ENCODE measurements around the gene TCP11.

The TCP11 gene

DNA sequence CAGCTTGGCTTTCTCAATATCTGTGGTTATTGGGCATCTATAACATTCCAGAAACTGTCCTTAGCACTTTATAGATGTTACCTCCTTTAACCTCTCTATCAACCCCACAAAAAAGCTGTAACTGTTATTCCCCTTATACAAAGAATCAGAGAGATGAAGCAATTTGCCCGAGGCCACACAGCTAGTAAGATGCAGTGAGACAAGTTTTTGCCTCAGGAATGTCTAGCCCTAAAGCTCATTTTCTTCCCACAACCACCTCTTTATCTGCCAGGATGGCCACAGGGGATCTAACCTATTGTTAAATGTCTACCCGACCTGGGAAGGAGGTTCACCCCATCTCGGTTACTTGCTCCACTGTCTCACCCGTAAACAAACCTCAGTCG, 31.9 kb upstream of the TCP11 start:
- no peak for DNase-seq (ENCODE audit: low read depth)

DNA sequence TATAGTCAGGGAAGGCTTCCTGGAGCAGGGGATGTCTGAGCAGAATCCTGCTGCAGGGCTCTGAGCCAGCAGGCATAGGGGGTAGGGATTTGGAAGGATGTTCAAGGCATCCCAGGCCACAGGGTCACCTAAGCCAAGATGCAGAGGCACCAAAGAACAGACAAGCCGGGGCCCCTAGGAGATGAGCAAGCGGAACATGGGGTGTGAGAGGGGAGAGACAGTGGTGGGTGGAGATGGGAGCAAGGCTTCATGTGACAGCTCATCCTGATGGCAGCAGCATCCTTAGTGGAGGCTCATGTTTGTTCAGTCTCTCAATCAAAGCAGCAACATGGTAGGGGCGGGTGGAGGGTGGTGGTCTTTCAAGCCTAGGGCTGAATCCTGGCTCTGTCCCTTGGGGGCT, 29.8 kb upstream of the TCP11 start:
- DNase-seq (ENCODE audit: low read depth), result no peak

DNA sequence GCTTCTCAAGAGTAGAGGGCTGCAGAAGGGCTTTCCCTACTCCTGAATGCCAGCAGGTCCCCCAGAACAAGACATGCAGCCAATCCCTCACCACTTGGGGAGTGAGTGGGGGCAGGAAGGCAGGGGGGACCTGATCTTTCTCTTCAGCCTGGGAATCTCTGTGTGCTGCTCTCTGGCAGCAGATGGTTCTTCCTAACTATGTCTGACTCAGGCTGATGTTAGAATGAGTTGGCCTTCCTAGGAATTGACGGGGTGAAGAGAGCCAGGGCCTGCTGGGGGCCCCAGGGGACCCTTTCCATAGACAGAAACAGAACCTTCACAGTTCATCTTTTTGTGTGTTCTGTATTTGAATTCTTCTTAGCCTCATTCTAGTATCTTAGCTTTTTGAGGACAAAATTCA, 29.0 kb upstream of the TCP11 start:
- DNase-seq (ENCODE audit: low read depth), result no peak

DNA sequence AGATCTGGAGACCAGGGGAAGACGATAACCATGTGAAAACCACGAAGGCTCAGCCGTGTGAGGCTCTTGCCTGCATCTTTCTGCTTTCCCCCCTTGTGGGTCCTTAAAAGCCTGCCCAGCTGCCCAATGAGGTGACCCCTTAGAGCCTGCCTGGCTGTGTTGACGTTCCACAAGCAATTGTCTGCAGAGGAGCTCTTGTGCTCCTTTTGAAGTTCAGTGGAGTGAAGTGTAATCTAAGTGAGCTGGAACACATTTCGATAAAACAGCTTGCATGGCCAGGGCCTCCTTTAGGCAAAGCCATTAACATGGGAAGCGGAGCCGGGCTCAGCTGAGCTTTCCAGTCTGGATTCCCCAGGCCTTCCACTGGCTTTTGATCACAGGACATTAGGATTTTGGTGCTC, 27.3 kb upstream of the TCP11 start:
- no peak for DNase-seq (ENCODE audit: low read depth)

DNA sequence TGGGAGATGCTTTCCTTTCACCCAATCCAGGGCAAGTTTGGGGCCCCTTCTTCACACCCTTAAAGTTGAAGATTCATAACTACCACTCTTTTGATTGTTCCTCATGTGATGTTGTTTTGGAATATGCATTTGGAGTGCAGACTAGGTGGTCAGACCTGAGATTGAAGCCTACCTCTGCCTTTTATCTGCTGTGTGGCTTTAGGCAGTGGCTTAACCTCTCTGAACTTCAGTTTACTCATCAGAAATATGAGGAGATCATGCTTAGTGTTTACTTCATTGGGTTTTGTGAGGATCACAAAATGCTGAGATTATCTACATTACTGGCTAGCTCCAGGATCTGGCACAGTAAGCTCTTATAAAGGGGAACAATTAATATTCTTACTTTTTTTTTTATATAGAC, 26.4 kb upstream of the TCP11 start:
- DNase-seq (ENCODE audit: low read depth), result no peak

DNA sequence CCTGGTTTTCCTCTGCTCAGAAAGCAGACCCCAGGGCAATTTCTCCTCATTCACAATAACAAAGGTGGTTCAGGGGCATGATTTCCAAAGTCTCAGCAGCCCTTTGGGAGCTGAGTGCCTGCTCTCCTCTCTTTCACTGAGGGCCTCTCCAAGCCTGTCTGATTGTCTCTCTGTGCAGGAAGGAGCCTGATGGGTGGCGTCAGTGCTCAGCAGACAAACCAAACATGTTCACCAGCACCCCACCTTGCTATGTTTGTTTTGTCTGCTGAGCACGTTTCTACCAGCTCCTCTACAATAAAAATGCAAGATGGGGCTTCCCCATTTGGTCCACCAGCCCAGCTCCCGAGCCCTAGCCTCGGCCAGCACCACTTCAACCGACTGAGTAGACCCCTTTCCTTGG, 25.4 kb upstream of the TCP11 start:
- no peak for DNase-seq (ENCODE audit: low read depth)

DNA sequence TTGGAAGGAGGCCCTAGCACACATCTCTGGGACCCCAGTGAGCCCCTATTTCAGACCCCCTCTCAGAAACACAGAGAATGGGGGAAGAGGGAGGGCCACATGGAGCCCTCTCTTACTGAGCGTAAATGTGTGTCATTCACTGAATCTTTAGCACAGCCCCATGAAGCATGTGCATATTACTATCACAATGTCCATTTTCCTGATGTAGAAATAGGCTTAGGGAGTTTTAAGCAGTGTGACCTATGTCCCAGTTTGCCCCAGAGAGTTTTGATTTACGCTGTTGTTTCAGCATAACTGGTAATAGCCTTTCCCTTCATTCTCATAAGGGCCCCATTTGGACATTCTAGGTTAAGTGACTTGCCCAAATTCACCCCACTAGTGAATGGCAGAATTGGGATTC, 25.0 kb upstream of the TCP11 start:
- DNase-seq (ENCODE audit: low read depth), result no peak

DNA sequence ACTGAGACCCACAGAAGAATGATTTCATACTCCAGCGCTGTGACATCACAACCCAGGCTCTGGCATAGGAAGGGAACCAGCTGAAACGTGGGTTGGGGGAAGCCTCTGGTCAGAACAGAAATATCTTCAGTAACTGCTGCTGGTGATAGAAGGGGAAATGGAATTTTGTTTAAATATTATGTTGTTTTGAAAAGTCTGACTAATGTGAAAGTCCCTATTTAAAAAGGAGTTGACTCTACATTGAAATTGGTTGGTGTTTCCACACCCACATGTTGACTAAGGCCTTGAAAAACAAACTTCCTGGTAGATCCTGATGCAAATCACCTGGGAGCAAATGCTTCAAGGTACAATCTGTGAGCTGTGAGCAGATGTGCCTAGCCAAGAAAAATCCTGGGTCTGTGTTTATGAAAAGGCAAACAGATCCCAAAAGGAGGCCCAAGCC, 24.5 kb upstream of the TCP11 start:
- DNase-seq (ENCODE audit: low read depth), result no peak

DNA sequence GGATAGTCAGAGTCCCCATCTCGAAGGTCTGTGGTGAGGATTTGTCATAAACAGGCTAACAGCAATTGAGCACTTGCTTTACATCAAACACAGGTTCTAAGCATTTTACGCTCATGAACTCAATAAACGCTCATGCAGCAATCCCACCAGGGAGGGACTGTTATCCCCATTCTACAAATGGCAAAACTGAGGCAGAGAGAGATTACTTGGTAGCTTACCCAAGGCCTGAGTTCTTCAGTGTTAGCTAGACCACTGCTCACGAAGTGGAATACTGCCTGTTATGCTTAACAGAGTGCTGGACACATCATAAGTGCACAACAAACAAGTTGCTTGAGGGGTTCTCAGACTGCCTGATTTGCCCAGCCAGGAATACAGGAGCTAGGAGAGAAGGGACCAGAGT, 23.7 kb upstream of the TCP11 start:
- no peak for DNase-seq (ENCODE audit: low read depth)

DNA sequence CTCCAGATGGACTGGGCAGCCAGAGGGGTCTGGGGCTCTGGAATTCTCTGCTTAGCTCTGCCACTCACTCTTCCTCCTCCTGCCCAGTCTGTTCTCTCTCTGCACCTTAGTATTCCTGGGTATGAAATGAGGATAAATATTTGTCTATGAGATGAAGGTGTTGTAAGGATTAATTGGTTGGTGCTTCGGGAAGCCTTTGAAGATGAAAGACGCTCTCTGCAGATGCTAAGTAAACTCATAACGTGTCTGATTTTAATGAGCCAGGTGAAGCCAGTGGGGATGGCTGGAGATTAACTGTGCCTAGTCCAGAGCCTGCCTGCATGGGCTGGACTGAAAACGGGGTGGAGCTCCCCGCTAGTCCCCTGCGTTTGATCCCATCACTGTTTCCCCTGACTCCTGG, 23.1 kb upstream of the TCP11 start:
- DNase-seq (ENCODE audit: low read depth), result no peak

DNA sequence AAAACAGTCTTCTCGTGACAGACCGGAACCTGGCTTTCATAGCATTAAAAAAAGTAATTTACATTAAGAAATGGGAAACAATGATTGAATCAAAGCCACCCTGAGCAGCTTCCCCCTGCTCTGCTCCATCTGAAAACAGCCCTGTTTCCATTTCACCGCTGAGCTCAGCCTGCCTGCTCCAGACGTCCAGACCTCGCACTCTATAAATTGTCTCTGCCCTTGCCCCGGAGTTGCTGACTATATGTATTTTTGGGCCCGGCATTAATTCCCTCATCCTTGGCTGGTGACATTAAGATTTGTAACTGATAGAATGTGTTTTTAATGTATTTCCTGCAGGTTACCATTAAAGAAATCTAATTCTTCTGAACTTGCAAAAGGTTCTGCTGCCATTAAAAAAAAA, 22.7 kb upstream of the TCP11 start:
- DNase-seq (ENCODE audit: low read depth), result no peak

DNA sequence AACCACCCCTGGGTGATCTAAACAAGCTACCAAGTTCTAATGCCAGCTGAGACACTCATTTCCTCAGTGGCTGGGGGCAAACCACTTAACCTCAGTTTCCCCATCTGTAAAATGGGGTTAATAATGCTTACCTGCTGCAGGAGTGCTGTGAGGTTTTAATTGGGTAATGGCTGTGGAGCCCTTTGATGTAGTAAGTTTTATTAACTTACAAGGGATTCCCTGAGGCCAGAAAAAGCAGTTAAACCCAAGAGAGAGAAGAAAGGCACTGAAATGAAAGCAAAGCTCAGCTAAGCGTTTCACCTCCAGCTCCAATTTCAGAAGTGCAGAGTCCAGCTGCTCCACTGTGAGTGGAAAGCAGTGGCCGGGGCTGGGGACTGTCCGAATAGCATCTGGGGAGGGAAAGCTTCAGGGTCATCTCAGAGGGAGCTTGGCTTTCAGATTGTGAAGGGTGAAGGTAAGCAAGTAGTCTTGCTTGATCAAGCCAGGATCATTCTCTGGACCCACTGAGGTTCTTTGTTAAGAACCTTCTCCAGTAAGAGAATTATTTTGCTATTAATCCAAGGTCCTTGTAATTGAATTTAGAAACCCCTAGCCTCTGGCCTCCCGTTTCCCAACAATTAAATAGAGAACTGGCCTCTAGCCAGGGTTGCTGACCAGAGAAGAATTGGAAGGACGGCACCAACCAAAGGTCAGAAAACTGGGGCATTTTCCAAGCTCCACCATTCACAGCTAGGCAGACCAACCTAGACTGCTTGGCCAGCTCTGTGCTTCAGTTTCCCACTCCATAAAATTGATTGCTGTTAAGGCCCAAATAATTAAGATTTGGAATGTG, 20.9 kb upstream of the TCP11 start:
- DNase-seq (ENCODE audit: low read depth), result no peak

DNA sequence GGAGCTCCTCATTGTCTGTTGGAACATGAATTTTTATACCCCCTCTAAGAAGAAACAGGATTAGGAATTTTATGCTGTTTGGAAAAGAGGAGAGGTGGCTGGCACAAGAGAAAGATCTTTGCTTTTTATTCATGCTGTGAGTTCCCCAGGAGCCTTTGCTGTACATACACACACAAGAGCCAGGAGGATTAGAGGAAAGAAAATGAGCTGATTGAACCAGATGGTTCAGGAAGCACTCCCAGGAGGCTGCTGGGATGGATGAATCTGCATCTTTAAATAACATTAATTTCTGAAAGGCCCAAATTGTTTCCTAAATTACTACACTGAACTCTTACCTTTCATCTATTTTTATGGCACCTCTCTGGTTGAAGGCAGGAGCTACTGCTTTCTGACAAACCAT, 20.1 kb upstream of the TCP11 start:
- no peak for DNase-seq (ENCODE audit: low read depth)

DNA sequence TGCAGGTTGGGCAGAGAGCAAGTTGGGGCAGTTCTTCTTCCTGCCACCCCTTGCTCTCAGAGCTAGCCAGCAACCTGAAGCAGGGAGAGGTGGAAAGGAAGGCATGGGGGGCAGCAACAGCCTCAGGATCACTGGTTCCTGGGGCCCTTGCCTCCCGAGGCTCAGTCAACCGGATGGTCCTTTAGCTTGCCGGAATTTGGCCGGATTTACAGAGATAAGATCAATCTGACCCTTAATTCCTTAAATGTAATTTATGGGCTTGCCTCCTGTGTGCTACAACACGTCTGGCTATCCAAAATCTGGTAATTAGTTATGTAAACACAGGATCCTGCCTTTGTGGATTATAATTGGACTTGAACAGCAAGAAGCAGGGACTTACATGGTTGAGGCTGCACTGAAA, 19.5 kb upstream of the TCP11 start:
- no peak for DNase-seq (ENCODE audit: low read depth)

DNA sequence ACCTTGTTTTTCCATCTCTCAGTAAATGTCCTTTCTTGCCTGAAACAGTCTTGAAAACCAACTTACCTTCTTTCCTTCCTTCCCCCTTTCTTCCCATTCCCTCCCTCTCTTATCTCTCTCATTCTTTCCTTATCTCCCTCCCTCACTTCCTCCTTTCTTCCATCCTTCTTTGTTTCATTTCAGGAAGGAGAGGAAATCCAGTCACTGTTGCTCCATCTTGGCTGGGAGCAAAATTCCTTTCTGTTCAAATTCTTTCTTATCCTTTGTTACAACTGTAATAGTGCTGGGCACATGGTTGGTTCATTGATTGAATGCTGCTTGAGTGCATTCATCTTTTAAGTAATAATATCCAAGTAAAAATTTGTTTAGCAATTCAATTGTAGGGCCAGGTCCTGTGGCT, 17.4 kb upstream of the TCP11 start:
- DNase-seq (ENCODE audit: low read depth), result no peak

DNA sequence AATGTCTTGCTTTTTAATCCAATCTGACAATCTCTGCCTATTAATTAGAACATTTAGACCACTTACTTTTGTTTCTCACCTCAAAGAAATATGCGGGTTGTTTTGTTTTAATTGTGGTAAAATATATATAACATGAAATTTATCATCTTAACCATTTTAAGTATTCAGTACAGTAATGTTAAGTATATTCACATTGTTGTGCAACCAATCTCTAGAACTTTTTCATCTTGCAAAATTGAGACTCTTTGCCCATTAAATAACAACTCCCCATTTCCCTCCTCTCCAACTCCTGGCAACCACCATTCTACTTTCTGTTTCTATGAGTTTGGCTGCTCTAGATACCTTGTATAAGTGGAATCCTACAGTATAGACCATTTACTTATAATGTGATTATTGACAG, 13.8 kb upstream of the TCP11 start:
- no peak for DNase-seq (ENCODE audit: low read depth)

DNA sequence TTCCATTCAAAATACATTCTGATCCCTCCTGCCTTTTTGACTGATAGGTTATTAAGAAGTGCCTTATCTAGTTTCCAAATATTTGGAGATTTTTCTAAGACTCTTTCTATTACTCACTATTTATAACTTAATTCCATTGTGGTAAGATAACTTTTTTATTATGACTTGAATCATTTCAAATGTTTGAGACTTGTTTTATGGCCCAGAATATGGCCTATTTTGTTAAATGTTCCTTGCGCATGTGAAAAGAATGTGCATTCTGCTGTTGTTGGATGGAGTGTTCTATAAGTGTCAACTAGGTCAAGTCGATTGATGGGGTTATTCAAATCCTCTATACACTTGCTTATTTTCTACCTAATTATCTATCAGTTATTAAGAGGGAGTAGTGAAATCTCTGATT, 13.1 kb upstream of the TCP11 start:
- no peak for DNase-seq (ENCODE audit: low read depth)

DNA sequence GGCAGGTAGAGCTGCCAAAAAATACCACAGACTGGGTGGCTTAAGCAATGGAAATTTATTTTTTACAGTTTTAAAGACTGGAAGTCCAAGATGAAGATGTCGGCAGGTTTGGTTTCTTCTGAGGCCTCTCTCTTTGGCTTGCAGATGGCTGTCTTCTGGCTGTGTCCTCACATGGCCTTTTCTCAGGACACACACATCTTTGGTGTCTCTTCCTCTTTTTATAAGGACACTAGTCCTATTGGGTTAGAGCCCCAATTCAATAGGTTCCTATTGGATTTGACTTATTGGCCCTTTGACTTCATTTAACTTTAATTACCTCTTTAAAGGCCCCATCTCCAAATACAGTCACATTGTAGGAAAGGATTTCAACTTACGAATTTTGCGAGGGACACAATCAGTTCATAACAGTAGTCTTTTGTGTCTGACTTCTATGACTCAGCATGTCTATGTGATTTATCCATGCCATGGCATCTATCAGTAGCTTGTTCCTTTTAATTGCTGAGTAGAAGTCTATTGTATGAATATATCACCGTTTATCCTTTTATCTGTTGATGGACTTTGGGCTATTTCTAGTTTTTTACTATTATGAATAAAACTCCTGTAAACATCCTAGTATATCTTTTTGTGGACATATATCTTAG, 11.0 kb upstream of the TCP11 start:
- no peak for DNase-seq (ENCODE audit: low read depth)

DNA sequence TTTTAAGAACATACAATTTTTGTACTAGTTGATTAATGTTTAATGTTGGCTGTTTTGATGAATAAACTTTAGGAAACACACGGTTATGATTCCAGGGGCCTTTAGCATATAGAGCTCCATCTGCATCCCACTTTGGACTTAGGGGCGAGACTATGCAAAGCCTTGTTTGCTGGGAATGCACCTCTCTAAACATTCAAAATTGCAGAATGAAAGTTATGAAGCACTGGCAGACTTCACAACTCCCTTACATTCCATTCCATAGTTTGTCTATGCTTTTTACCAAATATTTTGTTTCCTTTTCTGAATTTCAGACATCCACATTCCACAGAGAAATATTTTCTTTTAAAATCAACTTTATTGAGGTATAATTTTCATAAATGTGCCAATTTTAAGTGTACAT, 10.3 kb upstream of the TCP11 start:
- no peak for DNase-seq (ENCODE audit: low read depth)

DNA sequence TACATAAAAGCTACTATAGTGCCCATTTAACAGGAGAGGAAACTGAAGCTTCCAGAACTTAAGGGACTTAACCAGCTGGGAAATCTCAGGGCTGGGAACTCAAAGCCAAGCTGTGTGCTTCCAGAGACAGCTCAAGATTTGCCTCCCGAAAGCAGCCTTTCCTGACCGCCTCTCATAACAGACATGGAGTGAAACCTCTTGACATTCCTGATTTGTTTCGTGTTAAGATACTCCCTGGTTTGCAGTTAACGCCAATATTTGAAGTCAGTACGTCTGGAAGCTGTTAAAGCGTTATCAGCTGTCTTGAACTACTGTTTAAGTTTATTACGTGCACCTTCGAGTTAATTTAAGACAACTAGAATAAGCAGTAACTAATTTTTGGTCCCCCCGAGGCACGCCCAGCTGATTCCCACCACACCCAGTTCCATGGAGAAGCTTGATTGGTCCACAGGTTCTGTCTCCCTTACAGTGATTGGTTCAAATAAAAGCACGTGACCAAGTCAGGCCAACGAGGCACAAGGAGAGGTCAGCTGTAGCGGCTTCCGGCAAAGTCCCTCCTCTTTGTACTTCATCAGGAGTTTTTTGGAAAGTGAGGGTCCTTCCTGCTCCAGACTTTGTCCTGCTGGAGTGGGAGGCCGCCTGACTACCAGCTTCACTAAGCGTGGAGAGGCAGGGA, 8.9 kb upstream of the TCP11 start:
- no peak for DNase-seq (ENCODE audit: low read depth)

DNA sequence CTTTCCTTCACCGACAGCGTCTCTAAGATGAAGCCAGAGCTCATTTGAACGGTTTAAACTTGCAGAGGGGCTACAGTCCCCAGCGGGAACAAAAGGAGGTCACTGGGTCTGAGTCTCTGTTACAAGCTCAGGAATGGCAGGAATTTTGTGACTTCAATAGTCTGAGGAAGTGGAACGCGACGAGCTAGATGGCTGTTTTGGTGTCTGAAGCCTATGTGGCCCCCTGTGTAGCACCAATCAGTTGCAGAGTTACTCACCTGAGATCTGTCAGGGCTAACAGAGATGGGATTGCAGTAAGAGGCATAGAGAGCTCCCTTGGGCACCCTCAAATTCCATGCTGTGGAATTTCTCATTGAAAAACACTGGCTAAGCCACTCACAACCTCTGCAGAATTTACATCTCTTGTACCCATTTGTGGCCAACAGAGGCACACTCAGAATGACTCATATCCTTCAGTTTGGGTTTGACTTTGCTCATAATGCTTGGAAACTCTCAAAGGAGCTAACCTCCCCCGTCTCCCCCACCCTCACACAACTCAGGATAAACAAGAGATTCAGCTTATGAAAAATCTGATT, 7.1 kb upstream of the TCP11 start:
- no peak for DNase-seq (ENCODE audit: low read depth)

DNA sequence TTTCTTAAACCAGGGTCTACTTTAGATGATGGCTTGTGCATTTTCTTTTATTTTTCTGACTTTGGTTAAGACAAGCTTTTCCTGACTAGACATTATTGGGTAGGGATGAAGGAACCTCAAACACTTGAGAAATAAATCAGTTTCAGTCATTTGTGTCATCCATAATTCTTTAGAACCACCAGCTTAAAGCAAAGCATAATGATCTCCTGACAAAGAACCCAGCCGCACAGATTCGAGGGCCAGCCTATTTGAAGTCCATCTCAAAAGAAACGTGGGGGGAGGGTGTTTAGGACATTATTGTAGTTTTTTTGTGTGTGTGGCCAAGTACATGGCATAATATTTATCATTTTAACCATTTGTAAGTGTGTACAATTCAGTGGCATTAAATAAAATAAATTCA, 6.3 kb upstream of the TCP11 start:
- DNase-seq (ENCODE audit: low read depth), result no peak

DNA sequence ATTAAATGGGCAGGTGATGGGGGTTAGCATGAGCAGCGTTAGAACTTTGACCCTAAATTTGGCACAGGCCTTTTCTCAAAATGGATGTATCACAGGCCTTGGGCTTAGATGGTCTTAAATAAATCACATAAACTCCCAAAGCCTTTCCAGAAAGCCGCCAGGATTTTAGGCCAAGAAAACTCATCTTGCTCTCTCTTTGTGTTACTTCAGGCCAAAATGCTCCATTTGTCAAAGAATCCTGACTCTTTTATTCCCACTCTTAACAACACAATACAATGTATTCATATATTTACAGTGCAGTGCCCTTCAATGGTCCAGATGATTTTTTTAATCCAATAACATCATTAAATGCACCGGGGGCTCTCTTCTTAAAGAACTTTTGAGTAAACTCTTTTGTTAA, 5.9 kb upstream of the TCP11 start:
- DNase-seq (ENCODE audit: low read depth), result no peak
